LNCAP (cell line): Measurements from ENCODE around the gene LRTM2.

Experiments
- CTCF ChIP-seq: fragments of 450-650 bp; IDR thresholded peaks from 2 replicates; pipeline ENCODE4 v1.5.1; 2017; ENCODE audit warnings: mild to moderate bottlenecking

Gene LRTM2

DNA sequence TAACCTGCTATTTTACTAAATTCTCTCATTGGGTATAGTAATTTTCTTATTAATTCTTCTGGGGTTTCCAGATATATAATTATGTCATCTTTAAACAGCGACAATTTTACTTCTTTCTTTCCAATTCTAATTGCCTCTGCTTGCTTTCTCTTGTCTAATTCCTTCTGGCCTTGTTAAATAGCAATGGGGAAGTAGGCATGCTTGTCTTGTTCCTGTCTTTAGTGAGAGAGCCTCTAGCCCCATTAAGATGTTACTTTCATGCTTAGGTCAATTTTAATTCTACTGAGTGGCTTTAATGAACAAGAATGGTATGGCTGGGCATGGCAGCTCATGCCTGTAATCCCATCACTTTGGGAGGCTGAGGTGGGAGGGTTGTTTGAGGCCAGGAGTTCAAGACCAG is 31.7 kb downstream of the LRTM2 start:
- TF ChIP-seq CTCF = no peak

GRCh38 chr12:1853716-1854115 is 33.4 kb downstream of the LRTM2 start:
- no peak for TF ChIP-seq CTCF

DNA sequence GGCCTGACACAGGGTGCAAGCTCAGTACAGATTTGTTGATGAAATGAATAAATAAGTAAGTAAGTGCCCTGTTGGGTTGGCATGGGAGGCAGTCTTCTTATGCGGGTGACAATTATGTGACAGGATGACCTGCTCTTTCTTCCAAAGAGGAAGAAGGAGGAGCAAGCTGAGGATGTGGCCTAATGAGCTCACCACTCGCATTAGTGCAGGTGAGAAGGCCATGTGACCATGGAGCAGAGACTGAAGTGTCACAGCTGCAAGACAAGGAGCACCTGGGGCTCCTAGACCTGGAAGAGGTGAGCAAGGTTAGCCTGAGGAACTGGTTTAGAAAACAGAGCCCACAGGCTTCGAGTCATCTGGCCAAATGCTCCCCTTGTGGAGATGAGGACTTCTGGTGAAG is 34.9 kb downstream of the LRTM2 start:
- no peak for TF ChIP-seq CTCF

DNA sequence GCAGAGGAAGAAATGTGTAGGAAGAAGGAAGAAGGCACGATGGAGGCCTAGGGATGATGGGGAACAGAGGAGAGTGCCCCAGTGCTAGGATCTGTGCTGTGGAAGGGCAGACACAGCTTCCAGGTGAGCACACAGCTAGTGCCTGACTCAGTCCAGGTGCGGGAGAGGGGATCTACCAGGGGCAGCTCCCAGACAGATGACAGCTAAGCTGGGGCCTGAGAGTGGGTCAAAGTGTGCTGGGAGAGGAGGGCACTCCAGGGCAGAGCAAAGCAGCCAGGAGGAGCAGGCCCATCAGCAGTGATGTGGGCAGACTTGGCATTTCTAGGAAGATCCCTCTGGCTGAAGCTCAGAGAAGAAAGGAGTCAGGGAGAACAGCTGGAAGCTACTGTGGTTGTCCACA is 36.7 kb downstream of the LRTM2 start:
- no peak for TF ChIP-seq CTCF

- TF ChIP-seq CTCF = no peak
Measured at GRCh38 chr12:1857821-1858220, 37.5 kb downstream of the LRTM2 start.

DNA sequence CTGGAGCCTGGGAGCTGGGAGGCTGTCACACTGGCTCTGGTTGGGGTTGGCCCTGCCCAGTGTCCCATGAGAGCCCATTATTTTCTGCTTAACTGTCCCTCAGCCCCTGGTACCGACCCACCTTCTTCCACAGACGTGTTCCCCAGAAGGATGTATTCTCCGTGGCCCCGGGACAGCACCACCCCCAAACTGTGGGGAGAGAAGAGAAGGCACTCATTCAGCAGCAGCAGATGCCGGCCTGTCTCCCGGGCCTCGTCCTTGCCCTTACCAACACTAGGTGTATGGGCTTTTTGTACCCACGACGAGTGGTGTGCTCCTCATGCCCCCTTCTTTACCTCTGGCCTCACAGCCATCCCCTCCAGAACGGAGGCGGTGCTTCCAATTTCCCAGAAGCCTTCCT is 38.1 kb downstream of the LRTM2 start:
- TF ChIP-seq CTCF = no peak

DNA sequence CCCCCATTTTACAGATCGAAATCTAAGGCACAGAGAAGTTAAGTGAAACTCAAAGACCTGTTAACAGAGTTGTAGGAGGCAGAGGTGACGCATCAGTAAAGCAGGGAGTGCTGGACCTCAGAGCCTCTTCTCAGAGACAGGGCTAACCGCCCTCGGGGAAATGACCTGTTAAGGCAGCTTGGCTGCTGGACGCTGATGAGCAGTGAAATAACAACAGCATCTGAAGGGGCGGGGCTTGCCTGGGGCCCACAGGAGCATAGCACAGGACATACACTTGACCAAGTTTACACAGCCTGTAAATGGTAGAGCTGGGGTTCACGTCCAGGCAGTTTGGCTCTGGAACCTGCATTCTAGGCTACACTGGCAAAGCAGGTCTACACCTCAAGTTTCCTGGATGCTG is 39.3 kb downstream of the LRTM2 start:
- TF ChIP-seq CTCF = no peak

GRCh38 chr12:1862973-1863372 is 42.6 kb downstream of the LRTM2 start:
- no peak for TF ChIP-seq CTCF
